SK-N-MC (cell line): ENCODE results near the gene POC1A.

ENCODE experiments used
- EZH2 ChIP-seq: fragments of 200-600 bp; sonication (generic); IDR thresholded peaks from one replicate; pipeline ENCODE4 v1.6.1; 2017; ENCODE audit warnings: antibody characterized with exemption
- POLR2AphosphoS5 ChIP-seq: IDR thresholded peaks from 2 replicates; pipeline ENCODE4 v1.6.1; 2012; ENCODE audit warnings: mild to moderate bottlenecking, low read depth, low read length, borderline replicate concordance

DNA sequence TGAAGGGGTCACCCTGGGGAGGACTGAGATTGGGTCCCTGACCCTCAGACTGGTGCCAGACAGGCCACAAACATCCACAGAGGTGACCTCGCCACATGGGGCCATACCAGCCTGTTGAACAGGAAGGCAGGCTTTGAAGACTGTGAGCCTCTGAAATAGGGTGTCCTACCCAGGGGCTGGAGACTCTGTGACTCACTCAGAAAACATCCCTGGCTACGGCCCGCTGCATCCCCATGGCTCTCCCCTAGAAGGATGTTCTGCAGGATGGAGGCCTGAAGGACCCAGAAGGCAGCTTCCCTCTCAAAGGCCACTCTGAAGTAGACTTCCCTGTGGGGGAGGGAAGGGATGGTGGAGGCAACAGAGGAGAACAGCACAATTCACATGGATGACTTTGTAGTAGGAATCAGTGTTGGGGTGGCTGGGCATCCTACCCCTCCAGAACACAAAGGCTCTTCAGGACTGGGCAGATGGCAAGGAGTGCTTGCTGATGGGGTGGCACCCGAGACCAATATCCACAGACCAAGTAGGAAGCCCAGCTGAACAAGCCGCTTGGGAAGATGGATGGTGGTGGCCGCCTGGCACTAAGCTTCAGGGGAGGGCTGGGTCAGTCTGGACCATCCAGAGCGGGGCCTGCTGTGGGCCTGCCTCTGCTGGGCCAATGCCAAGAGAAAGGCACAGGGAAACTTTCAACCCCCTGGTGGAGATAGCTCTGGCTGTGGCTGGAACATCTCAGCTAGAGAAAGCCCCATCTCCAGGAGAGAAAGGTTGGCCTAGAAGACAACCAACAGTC lies 60.3 kb downstream of the POC1A start:
- TF ChIP-seq EZH2 = no peak
- no peak for TF ChIP-seq POLR2AphosphoS5
